Measurements from ENCODE around the gene TFF2. TPM values are rescaled to one million over a fixed set of nuclear protein-coding genes. Genes with fewer than 3 reads are reported as not detected.

The TFF2 gene
- total and polyA plus RNA-seq, 11 donors = not detected

GRCh38 chr21:42379426-42380215 is 28.8 kb upstream of the TFF2 start:
- ATAC-seq (no peak), DNase-seq (no peak)
- no peak for TF ChIP-seq CTCF (IDR thresholded peaks at IDR 0.05)
- TF ChIP-seq POLR2A (IDR thresholded peaks at IDR 0.05) = no peak
- H3K9me3 ChIP-seq = peaks cover 0 to 15% (median 4%) of the 10 kb centered on the region in 12 donors
- no peak overlapping the region for H3K27ac ChIP-seq
- H3K36me3 ChIP-seq = no peaks in the 10 kb centered on the region
- no peak overlapping the region for H3K4me3 ChIP-seq
- no peaks in the 10 kb centered on the region for H3K4me1 ChIP-seq
- intact Hi-C loops (cut with DNase I) = loop anchor here in 1 of 10 donors (5.0 kb wide), 1 partner anchor 232 kb away; no protein-coding TSS in a partner anchor
- peaks cover 0 to 19% (median 3%) of the 10 kb centered on the region in 9 donors for H3K27me3 ChIP-seq
- 69 to 84% (median 81%) methylated on average over 17 of the region's 17 CpGs for WGBS, 4 donors

- H3K36me3 ChIP-seq = no peaks in the 10 kb centered on the region
- no peak for TF ChIP-seq CTCF (IDR thresholded peaks at IDR 0.05)
- TF ChIP-seq POLR2A (IDR thresholded peaks at IDR 0.05) = no peak
- H3K27ac ChIP-seq = no peak overlapping the region
- ATAC-seq (no peak), DNase-seq (no peak)
- H3K9me3 ChIP-seq = peaks cover 0 to 15% (median 4%) of the 10 kb centered on the region in 12 donors
- H3K4me1 ChIP-seq = no peaks in the 10 kb centered on the region
- H3K27me3 ChIP-seq = peaks cover 0 to 28% (median 3%) of the 10 kb centered on the region in 9 donors
- intact Hi-C loops (cut with DNase I) = no loop called here
- 78 to 83% (median 80%) methylated on average over 8 of the region's 8 CpGs for WGBS, 4 donors
- H3K4me3 ChIP-seq = no peak overlapping the region
These were observed 27.6 kb upstream of the TFF2 start for GRCh38 chr21:42378418-42378817.

GRCh38 chr21:42377951-42378340 is 27.2 kb upstream of the TFF2 start:
- ATAC-seq (no peak), DNase-seq (no peak)
- Histone ChIP-seq H3K9me3 (peaks cover 0 to 15% (median 4%) of the 10 kb centered on the region in 12 donors), H3K4me3 (no peak overlapping the region), H3K27me3 (peaks cover 0 to 28% (median 3%) of the 10 kb centered on the region in 9 donors), H3K36me3 (no peaks in the 10 kb centered on the region), H3K4me1 (no peaks in the 10 kb centered on the region), H3K27ac (no peak overlapping the region)
- intact Hi-C loops (cut with DNase I) = no loop called here
- no peak for TF ChIP-seq CTCF (IDR thresholded peaks at IDR 0.05)
- TF ChIP-seq POLR2A (IDR thresholded peaks at IDR 0.05) = no peak
- 86 to 91% (median 89%) methylated on average over 5 of the region's 5 CpGs for WGBS, 4 donors

GRCh38 chr21:42377211-42377950 is 26.6 kb upstream of the TFF2 start:
- WGBS, 4 donors = 73 to 81% (median 77%) methylated on average over 24 of the region's 24 CpGs
- no peak for TF ChIP-seq CTCF (IDR thresholded peaks at IDR 0.05)
- TF ChIP-seq POLR2A (IDR thresholded peaks at IDR 0.05) = no peak
- Histone ChIP-seq H3K27me3 (peaks cover 0 to 28% (median 3%) of the 10 kb centered on the region in 9 donors), H3K36me3 (no peaks in the 10 kb centered on the region), H3K4me1 (no peaks in the 10 kb centered on the region), H3K4me3 (no peak overlapping the region), H3K27ac (no peak overlapping the region), H3K9me3 (peaks cover 0 to 13% (median 3%) of the 10 kb centered on the region in 12 donors)
- DNase-seq (no peak), ATAC-seq (no peak)
- intact Hi-C loops (cut with DNase I) = no loop called here
